ENCODE data around the gene NT5C.

Gene NT5C

DNA sequence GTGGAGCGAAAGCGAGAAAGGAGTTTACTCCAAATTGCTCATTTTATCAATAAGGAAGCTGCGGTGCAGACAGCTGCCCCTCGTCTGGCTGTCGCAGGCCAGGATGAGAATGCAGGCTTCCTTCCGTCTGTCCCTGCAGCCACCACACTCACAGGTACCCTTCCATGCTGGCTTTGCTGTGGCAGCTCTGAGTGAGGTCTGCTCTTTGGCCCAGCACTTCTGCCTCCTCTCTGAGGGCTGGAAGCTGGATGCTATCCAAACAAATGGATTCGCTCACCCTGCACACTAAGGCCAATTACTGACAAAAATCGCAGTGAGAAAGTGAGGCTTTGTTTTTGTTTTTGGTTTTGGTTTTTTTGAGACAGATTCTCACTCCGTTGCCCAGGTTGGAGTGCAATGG, 14.8 kb downstream of the NT5C start:
- DNase-seq (ENCODE audit: low spot score), result no peak

DNA sequence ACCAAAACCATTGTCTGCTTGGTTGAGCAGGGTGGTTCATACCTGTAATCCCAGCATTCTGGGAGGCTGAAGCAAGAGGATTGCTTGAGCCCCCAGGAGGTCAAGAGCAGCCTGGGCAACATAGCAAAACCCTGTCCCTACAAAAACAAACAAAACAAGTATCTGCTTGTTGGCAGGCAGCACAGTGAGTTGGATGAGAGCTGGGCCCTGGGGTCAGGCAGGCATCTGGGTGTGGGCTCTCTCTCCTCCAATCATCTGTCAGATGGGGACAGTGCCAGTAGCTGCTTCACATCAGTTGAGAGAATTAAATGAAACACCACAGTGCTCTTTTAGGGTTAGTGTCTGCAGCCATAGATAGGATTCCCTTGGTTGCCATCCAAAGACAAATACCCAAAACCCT, 16.0 kb downstream of the NT5C start:
- no peak for DNase-seq (ENCODE audit: low spot score)

DNA sequence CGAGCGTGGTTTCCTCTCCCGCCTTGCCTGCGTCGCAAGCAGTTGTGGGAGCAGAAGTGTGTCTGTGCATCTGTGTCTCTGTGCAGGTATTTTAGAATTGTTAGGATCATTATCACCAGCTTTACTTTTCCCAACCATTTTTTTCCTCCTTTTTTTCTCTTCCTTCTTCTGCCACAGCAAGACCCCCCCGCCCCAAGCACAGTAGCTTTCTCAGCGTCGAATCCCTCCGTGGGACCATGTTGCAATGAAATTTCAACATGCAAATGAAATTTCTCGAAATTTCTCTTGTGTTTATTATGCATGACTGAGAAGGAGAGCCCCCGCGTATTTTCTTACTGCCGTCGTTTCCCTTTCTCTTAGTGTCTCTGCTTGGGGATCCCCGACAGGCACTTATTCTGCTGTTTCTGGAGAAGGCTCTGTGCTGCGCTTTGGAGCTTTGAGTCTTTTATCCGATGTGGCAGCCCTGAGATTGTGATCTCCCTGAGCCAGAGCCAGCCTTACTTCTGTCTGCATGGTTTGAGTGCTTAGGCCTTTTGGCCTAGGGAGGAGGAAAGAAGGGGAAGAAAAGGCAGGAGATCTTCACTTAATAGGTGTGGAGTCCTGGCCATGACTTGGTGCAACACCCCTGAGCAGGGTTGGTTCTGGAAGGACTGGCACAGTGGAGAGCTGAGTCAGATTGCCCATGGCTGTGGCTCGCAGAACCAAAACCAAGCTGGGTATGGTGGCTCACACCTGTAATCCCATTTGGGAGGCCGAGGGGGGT, 16.8 kb downstream of the NT5C start:
- peak; percentile 67 for DNase-seq (ENCODE audit: low spot score)

DNA sequence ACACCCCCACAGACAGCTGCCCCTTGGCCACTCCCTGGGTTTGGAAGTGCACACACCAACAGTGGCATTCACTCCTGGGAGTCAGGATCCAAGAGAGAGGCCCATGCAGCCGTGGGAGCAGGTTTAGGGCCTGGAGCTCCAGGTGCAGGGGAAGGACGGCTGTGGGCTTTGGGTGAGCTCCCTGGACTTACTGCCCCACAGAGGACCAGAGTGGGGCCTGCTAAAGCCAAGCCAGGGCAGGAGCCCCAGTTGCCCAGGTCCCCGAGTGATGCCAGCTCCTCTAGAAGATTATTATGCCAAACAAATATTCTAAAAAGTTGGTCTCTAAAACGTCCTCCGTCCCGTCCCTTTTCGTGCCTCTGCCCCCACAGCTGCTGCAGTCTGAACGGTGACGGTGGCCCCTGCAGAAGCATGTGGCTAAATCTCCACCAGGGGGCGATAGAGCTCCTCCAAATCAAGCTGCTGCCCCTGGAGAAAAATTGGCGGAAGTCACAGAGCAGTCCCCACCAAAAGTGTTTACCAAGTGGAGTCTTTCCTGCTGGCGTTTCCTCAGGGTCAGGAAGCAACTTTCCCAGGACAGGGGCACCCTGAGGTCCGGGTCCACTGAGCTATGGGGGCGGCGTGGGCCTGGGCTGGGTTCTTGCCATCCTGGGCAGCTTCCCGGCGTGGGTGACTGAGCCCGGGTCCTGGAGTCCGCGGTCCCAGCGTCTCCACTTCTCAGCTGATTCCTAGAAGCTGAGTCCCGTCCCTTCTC, 17.6 kb downstream of the NT5C start:
- DNase-seq (ENCODE audit: low spot score), result peak; percentile 86

DNA sequence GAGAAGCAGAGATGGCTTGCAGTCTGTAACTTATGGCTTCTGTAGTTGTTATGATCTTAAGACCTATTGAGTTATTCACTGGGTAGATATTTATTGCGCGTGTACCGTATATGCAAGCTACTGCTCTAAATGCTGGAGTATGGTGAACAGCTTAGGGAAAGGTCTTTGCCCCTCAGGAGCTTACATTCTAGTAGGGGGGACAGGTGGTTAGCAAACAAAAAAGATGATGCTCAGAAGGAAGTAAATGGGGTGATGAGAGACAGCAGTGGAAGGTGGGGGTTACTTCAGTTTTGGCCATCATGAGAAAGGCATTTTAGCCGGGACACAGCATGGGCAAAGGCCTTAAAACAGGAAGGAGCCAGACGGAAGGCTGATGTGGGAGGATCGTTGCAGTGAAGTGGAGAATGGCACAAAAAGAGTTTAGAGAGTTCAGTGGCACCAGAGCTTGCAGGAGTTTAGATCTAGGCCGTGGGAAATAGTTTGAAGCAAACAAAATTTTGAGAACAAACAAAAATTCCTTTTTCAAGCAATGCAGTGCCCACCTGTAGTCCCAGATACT, 19.7 kb downstream of the NT5C start:
- DNase-seq (ENCODE audit: low spot score), result no peak

DNA sequence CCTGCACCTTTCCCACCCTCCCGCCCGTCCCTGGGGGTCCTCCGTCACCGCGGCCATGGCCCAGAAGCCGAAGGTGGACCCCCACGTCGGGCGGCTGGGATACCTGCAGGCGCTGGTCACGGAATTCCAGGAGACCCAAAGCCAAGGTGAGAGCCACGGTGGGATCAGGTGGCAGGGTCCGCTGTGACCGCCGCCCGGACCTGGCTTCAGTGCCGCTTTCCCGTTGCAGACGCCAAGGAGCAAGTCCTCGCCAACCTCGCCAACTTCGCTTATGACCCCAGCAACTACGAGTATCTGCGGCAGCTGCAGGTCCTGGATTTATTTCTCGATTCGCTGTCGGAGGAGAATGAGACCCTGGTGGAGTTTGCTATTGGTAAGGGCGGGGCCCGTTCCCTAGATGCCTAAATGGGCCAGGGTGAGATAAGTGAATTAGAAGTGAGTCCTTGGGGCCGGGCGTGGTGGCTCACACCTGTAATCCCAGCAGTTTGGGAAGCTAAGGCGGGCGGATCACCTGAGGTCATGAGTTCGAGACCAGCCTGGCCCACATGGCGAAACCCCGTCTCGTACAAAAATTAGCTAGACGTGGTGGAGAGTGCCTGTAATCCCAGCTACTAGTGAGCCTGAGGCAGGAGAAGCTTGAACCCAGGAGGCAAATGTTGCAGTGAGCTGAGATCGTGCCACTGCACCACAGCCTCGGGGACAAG, 21.2 kb downstream of the NT5C start:
- no peak for DNase-seq (ENCODE audit: low spot score)

DNA sequence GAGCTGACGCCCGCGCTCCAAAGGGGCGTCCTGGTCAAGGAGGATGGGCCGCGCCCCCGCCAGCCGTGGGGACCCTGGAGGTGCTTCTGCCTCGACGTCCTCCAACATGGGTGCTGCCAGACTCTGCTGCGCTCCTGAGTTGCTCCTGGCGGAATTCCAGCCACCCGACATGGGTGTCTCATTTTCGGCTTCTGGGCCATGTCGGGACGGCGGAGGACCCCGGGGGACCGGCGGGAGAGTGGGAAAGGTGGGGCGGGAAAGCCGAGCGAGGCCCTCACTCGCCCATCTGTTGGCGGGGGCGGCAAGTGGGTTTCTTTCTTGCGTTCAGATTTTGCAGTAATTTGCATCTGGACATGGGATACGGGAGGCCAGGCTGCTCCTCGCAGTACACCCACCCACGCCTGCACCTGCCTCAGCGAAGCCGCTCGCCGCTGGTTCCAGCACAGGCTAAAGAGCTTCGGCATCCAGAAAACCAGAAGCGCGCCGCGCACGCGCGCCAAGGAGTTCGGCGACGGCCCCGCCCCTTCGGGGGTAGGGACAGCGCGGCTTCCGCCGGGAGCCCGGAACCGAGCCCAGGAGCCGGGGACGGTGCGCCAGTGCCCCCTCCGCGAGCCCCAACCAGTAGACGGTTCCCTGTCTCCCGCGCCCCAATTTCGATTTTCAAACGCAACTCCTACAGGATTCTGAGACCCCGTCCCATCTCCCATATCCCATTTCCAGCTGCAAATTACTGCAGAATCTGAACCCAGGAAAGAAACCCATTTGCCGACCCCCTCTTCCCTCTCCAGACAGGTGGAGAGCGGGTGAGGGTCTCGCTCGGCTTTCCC, 21.9 kb downstream of the NT5C start, which contains the start of gene ARMC7:
ARMC7 (plus strand) TSS at position 563 of the 827 bp plus-strand sequence. CDS start 320 bp downstream, outside the sequence.
- peak; percentile 95 for DNase-seq (ENCODE audit: low spot score)

DNA sequence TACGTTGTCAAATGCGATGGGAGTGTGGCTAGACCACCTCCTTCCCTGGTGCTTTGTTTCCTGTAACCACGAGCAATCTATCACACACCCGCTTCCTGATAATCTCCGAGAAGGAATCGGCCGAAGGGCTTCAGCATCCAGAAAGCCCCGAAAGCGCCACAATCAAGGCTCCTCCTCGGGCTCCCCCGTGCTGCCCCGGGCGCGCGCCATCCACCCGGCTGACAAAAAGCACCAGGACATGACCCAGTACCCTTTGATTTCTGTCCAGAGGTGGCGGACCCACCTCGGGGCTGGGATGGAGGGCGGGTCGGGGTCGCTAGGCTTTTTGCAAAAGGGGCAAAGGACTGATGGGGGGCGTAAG, 22.5 kb downstream of the NT5C start:
- DNase-seq (ENCODE audit: low spot score), result peak; percentile 30

DNA sequence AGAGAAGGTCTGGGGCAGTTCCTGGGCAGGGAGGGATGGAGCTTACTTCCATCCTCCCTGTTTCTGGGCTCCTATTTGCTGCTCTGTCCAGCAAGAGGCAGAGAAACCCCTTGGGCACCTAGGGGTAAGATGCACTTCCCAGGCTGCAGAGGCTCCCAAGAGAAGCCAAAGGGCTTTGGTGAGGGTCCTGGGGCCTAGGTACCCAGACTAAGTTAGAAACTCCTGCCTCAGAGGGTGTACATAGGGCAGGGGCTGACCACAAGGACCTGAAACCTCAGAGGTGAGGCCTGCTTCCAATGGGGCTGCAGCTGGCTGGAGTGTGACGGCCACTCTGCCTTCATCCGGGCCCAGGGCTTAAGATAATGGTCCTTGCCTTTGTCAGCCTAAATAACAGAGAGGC, 23.3 kb downstream of the NT5C start:
- DNase-seq (ENCODE audit: low spot score), result no peak

DNA sequence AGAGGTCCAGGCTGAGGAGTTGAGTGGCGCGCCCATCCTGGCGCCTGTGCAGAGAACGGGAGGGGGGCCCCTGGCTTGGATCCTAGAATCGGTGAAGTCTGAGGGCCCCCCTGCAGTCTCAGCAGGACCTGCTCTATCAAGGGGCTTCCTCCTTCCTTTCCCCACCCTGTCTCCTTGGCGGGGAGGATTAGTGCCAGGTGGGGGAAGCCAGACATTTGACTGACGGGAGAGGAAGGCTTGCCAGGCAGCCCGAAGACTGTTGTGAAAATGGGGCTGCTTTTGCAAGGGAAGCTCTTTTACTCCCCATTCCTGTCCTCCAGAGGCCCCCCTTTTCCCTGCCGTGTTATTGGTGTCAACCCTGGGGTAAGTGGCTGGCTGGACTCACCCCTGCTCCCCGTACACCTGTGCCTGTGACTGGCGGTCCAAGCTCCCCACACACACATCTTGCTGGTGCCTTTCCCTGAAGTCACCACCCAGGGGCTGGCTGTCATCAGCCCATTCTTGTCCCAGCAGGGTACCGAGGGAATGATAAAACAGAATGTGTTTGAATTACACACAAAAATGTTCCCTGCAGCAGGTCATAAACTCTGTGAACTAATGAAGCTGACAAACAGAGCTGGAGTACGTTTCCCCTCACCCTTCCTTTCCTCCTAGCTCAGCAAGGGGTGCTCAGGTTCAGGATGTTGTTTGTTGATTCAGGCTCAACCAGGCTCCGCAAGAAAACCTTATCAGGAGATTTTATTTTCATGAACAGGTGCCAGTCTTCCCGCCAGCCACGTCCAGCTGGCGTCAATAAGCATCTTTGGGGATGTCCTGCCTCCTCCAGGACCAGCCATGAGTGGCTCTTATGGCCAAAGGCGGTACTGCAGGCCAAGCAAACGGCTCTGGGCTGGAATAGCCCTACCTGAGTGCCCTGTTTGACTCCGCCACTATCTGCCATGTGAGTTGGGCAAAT, 26.1 kb downstream of the NT5C start:
- DNase-seq (ENCODE audit: low spot score), result peak; percentile 60

DNA sequence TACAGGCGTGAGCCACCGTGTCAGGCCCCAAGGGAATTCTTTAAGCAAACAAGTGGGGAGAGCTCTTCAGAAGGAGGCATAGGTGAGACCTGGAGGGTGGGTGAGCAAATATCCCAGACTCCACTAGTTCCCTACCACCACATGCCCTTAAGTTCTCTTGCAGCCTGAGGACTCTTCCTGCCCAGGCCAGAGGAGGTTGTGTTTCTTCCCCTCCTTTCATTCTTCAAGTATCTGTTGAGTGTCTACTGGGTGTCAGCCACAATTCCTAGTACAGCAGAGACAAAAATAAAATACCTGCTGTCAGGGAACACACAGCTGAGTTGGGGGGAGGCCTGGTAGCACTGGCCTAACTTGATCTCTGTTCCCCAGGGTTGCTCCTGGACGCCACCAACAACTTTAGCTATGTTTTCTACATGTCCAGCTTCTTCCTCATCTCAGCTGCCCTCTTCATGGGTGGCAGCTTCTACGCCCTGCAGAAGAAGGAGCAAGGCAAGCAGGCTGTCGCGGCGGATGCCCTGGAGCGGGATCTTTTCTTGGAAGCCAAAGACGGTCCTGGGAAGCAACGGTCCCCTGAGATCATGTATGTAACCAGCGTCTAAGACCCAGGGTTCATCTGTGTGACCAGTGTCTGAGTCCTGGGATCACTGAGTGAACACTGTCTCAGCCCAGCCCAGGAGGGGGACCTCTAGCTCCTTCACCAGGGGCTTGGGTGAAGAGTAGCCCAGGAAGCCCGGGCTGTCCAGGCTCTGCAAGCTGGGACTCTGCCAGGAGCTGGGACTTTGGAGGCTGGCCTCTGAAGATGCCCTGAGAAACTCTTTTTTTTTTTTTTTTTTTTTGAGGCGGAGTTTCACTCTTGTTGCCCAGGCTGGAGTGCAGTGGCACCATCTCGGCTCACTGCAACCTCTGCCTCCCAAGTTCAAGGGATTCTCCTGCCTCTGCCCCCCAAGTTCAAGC, 27.7 kb downstream of the NT5C start:
- DNase-seq (ENCODE audit: low spot score), result no peak

DNA sequence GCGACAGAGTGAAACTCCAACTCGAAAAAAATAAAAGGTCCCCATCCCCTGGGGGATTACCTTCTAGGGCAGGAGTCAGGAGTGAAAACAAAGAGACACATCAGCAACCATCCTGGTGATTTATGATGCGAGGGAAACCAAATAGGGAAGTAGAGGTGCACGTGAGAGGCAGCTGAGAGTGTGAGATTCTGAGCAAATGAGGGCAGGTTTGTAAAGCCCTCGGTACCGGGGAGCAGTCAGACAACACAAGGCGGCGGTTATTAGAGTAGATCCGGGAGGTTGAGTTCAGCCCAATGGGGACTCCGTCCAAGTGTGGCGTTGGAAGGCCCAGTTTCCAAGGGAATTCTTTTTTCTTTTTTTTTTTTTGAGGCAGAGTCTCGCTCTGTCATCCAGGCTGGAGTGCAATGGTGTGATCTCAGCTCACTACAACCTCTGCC, 29.1 kb downstream of the NT5C start:
- DNase-seq (ENCODE audit: low spot score), result peak; percentile 70

DNA sequence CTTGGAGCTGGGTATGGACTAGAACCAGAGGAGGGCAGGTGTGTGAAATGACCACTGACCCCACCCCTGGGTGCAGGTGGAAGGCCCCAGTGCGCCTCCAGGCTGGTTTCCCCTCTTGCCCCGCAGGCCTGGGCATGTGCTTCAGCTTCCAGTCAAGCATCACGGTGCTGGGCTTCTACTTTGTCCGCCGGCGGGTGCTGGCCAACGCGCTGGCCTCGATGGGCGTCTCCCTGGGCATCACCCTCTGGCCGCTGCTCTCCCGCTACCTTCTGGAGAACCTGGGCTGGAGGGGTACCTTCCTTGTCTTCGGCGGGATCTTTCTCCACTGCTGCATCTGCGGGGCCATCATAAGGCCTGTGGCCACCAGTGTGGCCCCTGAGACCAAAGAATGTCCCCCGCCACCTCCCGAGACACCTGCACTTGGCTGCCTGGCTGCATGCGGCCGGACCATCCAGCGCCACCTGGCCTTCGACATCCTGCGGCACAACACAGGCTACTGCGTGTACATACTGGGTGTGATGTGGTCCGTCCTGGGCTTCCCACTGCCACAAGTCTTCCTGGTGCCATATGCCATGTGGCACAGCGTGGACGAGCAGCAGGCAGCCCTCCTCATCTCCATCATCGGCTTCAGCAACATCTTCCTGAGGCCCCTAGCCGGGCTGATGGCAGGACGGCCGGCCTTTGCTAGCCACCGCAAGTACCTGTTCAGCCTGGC, 31.5 kb downstream of the NT5C start:
- DNase-seq (ENCODE audit: low spot score), result no peak

DNA sequence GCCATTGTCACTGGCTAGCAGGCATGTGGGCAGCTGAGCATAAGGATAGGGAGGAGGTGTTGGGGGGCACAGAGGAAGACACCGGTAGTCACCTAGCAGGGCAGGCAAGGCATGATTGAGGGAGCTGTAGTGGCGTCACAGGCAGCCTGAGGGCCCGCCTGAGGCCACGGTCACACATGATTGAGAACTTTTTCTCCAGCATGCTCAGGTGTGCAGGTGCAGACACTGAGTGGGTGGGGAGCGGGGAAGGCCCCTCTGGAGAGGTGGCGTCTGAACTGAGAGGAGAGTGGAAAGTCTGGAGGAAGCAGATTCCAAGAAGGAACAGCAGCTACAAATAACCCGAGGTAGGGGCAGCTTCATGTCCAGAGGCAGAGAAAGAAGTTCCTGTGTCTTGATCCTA, 32.7 kb downstream of the NT5C start:
- no peak for DNase-seq (ENCODE audit: low spot score)

DNA sequence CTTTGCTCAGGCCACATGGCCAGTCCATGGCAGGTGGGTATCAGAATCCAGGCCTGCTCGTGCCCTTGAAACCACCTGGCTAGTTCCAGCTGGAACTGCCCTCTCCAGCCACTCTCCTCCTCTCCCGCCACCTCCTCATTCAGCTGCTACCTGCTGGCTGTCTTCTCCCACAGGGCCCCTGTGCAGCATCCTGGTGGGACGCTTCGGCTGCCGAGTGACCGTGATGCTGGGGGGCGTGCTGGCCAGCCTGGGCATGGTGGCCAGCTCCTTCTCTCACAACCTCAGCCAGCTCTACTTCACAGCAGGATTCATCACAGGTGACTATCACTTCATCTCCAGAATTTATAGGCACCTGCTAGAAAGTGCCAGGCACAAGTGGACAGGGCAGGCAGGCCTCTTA, 33.7 kb downstream of the NT5C start:
- no peak for DNase-seq (ENCODE audit: low spot score)

DNA sequence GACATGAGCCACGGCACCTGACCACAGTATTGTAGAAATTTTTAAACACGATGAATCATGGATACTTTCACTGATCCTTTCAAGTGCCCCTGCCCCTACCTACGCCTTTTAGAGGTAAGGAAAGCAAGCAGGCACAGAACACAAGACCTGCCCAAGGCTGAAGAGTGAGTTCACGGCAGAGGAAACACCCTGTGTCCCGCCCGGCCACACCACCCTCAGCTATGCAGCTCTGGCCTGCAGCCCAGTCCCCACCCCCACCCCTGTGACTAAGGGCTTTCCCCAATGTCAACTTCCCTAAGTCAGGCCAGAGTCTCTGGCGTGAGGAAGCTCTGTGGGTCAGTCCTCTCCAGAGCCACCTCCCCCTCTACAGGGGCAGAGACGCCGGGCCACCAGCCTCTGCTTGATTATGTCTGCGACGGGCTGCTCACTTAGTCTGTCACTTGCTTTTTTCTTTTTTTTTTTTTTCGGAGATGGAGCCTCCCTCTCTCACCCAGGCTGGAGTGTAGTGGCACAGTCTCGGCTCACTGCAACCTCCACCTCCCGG, 35.4 kb downstream of the NT5C start:
- no peak for DNase-seq (ENCODE audit: low spot score)

DNA sequence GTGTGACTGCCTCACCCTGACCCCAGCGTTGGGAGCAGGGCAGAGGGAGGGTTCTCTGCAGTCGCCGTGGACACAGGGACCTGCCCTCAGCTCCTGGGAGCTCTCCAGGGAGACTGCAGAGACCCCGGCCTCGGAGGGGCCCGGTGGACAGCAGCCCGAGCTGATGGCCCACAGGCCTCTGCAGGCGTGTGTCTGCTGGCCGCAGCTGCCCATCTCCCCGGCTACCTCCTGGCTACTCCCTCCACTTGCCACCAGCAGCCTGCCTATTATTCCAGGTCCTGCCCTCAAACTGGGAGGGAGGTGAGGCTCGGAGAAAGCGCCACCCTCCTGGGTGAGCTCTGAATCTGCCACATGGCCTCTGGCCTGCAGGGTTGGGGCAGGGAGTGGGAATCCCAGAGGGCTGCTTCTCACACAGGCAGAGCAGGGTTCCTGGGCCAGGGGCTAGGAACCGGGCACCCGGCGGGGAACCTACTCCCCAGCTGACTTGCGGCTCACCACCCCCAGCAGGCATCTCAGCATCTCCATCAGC, 36.6 kb downstream of the NT5C start:
- DNase-seq (ENCODE audit: low spot score), result no peak

DNA sequence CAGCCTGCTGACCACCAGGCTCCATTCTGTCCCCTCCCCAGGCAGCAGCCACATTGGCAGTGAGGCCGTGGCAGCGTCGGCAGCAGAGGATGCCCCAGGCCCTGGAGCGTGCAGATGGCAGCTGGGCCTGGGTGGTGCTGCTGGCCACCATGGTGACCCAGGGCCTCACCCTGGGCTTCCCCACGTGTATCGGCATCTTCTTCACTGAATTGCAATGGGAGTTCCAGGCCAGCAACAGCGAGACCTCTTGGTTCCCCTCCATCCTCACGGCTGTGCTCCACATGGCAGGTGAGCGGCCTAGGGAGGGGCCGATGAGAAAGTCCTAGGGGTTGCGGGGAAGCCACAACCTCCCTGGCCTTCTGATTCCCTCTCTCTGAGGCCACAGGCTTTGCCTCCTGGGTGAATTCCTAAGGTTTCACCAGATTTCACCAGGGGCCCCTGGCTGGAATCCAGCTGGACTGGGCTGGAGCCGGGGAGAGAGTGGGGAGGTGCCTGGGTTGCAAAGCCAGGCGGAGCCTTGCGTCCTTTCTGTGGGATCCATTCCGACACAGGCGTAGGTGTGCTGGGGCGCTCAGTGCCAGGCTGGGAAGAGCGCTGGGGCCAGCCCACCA, 37.9 kb downstream of the NT5C start:
- DNase-seq (ENCODE audit: low spot score), result no peak
